Measurements from ENCODE around the gene DNTT.

Gene DNTT

GRCh38 chr10:96304230-96304629 is at the start of gene DNTT:
DNTT (plus strand) TSS chr10:96304434; CDS start chr10:96304498, 64 bp downstream.
- H3K9ac ChIP-seq (ENCODE audit: low read length) = no peak within 1 kb of the TSS
- H3K4me1 ChIP-seq (ENCODE audit: control insufficient read depth, insufficient read depth, low read length) = no peaks in the 10 kb centered on the region
- H3K27me3 ChIP-seq (ENCODE audit: control insufficient read depth, insufficient read depth, low read length) = peaks cover 6% of the 10 kb centered on the region
- no peak within 1 kb of the TSS for H3K4me3 ChIP-seq (ENCODE audit: low read length)
- H3K36me3 ChIP-seq (ENCODE audit: control insufficient read depth, insufficient read depth, low read length) = no peaks in the 10 kb centered on the region
- no peaks in the 10 kb centered on the region for H3K9me3 ChIP-seq (ENCODE audit: control insufficient read depth, low read length)

GRCh38 chr10:96254976-96255375 is 49.3 kb upstream of the DNTT start:
- no peaks in the 10 kb centered on the region for H3K36me3 ChIP-seq (ENCODE audit: control insufficient read depth, insufficient read depth, low read length)
- H3K27me3 ChIP-seq (ENCODE audit: control insufficient read depth, insufficient read depth, low read length) = no peaks in the 10 kb centered on the region
- no peak overlapping the region for H3K9ac ChIP-seq (ENCODE audit: low read length)
- H3K4me3 ChIP-seq (ENCODE audit: low read length) = no peak overlapping the region
- H3K9me3 ChIP-seq (ENCODE audit: control insufficient read depth, low read length) = no peaks in the 10 kb centered on the region
- peaks cover 10% of the 10 kb centered on the region for H3K4me1 ChIP-seq (ENCODE audit: control insufficient read depth, insufficient read depth, low read length)

- H3K4me3 ChIP-seq (ENCODE audit: low read length) = no peak overlapping the region
- H3K9me3 ChIP-seq (ENCODE audit: control insufficient read depth, low read length) = no peaks in the 10 kb centered on the region
- H3K27me3 ChIP-seq (ENCODE audit: control insufficient read depth, insufficient read depth, low read length) = no peaks in the 10 kb centered on the region
- no peaks in the 10 kb centered on the region for H3K36me3 ChIP-seq (ENCODE audit: control insufficient read depth, insufficient read depth, low read length)
- peaks cover 12% of the 10 kb centered on the region for H3K4me1 ChIP-seq (ENCODE audit: control insufficient read depth, insufficient read depth, low read length)
- H3K9ac ChIP-seq (ENCODE audit: low read length) = no peak overlapping the region
Observed at GRCh38 chr10:96255549-96256333, 48.5 kb upstream of the DNTT start.

- H3K36me3 ChIP-seq (ENCODE audit: control insufficient read depth, insufficient read depth, low read length) = no peaks in the 10 kb centered on the region
- no peaks in the 10 kb centered on the region for H3K9me3 ChIP-seq (ENCODE audit: control insufficient read depth, low read length)
- H3K4me3 ChIP-seq (ENCODE audit: low read length) = no peak overlapping the region
- H3K4me1 ChIP-seq (ENCODE audit: control insufficient read depth, insufficient read depth, low read length) = peaks cover 30% of the 10 kb centered on the region
- H3K27me3 ChIP-seq (ENCODE audit: control insufficient read depth, insufficient read depth, low read length) = no peaks in the 10 kb centered on the region
- no peak overlapping the region for H3K9ac ChIP-seq (ENCODE audit: low read length)
Observed at GRCh38 chr10:96257944-96258343, 46.3 kb upstream of the DNTT start.

- Histone ChIP-seq H3K4me1 (ENCODE audit: control insufficient read depth, insufficient read depth, low read length) (peaks cover 42% of the 10 kb centered on the region), H3K9me3 (ENCODE audit: control insufficient read depth, low read length) (no peaks in the 10 kb centered on the region), H3K4me3 (ENCODE audit: low read length) (no peak overlapping the region), H3K36me3 (ENCODE audit: control insufficient read depth, insufficient read depth, low read length) (no peaks in the 10 kb centered on the region), H3K27me3 (ENCODE audit: control insufficient read depth, insufficient read depth, low read length) (no peaks in the 10 kb centered on the region), H3K9ac (ENCODE audit: low read length) (no peak overlapping the region)
Observed at GRCh38 chr10:96259150-96259549, 45.1 kb upstream of the DNTT start.

GRCh38 chr10:96260014-96260413 is 44.2 kb upstream of the DNTT start:
- Histone ChIP-seq H3K4me1 (ENCODE audit: control insufficient read depth, insufficient read depth, low read length) (peaks cover 45% of the 10 kb centered on the region), H3K9ac (ENCODE audit: low read length) (no peak overlapping the region), H3K36me3 (ENCODE audit: control insufficient read depth, insufficient read depth, low read length) (no peaks in the 10 kb centered on the region), H3K4me3 (ENCODE audit: low read length) (no peak overlapping the region), H3K27me3 (ENCODE audit: control insufficient read depth, insufficient read depth, low read length) (no peaks in the 10 kb centered on the region), H3K9me3 (ENCODE audit: control insufficient read depth, low read length) (no peaks in the 10 kb centered on the region)

GRCh38 chr10:96261132-96261531 is 43.1 kb upstream of the DNTT start:
- Histone ChIP-seq H3K4me1 (ENCODE audit: control insufficient read depth, insufficient read depth, low read length) (peaks cover 53% of the 10 kb centered on the region), H3K9ac (ENCODE audit: low read length) (no peak overlapping the region), H3K4me3 (ENCODE audit: low read length) (no peak overlapping the region), H3K9me3 (ENCODE audit: control insufficient read depth, low read length) (no peaks in the 10 kb centered on the region), H3K36me3 (ENCODE audit: control insufficient read depth, insufficient read depth, low read length) (no peaks in the 10 kb centered on the region), H3K27me3 (ENCODE audit: control insufficient read depth, insufficient read depth, low read length) (no peaks in the 10 kb centered on the region)

GRCh38 chr10:96261930-96262329 is 42.3 kb upstream of the DNTT start:
- no peaks in the 10 kb centered on the region for H3K9me3 ChIP-seq (ENCODE audit: control insufficient read depth, low read length)
- no peak overlapping the region for H3K4me3 ChIP-seq (ENCODE audit: low read length)
- H3K9ac ChIP-seq (ENCODE audit: low read length) = no peak overlapping the region
- peaks cover 61% of the 10 kb centered on the region for H3K4me1 ChIP-seq (ENCODE audit: control insufficient read depth, insufficient read depth, low read length)
- H3K36me3 ChIP-seq (ENCODE audit: control insufficient read depth, insufficient read depth, low read length) = no peaks in the 10 kb centered on the region
- H3K27me3 ChIP-seq (ENCODE audit: control insufficient read depth, insufficient read depth, low read length) = no peaks in the 10 kb centered on the region

GRCh38 chr10:96263176-96263575 is 41.1 kb upstream of the DNTT start:
- no peaks in the 10 kb centered on the region for H3K27me3 ChIP-seq (ENCODE audit: control insufficient read depth, insufficient read depth, low read length)
- peak overlapping the region; percentile 41 for H3K9ac ChIP-seq (ENCODE audit: low read length)
- no peak overlapping the region for H3K4me3 ChIP-seq (ENCODE audit: low read length)
- no peaks in the 10 kb centered on the region for H3K9me3 ChIP-seq (ENCODE audit: control insufficient read depth, low read length)
- H3K36me3 ChIP-seq (ENCODE audit: control insufficient read depth, insufficient read depth, low read length) = no peaks in the 10 kb centered on the region
- H3K4me1 ChIP-seq (ENCODE audit: control insufficient read depth, insufficient read depth, low read length) = peaks cover 71% of the 10 kb centered on the region

GRCh38 chr10:96263669-96264068 is 40.6 kb upstream of the DNTT start:
- Histone ChIP-seq H3K4me3 (ENCODE audit: low read length) (no peak overlapping the region), H3K9me3 (ENCODE audit: control insufficient read depth, low read length) (no peaks in the 10 kb centered on the region), H3K36me3 (ENCODE audit: control insufficient read depth, insufficient read depth, low read length) (no peaks in the 10 kb centered on the region), H3K9ac (ENCODE audit: low read length) (peak overlapping the region; percentile 3), H3K27me3 (ENCODE audit: control insufficient read depth, insufficient read depth, low read length) (no peaks in the 10 kb centered on the region), H3K4me1 (ENCODE audit: control insufficient read depth, insufficient read depth, low read length) (peaks cover 75% of the 10 kb centered on the region)

- Histone ChIP-seq H3K36me3 (ENCODE audit: control insufficient read depth, insufficient read depth, low read length) (no peaks in the 10 kb centered on the region), H3K9me3 (ENCODE audit: control insufficient read depth, low read length) (no peaks in the 10 kb centered on the region), H3K4me1 (ENCODE audit: control insufficient read depth, insufficient read depth, low read length) (peaks cover 72% of the 10 kb centered on the region), H3K4me3 (ENCODE audit: low read length) (no peak overlapping the region), H3K27me3 (ENCODE audit: control insufficient read depth, insufficient read depth, low read length) (no peaks in the 10 kb centered on the region), H3K9ac (ENCODE audit: low read length) (no peak overlapping the region)
Observed at GRCh38 chr10:96264938-96265337, 39.3 kb upstream of the DNTT start.

GRCh38 chr10:96266118-96266770 is 38.0 kb upstream of the DNTT start:
- Histone ChIP-seq H3K4me3 (ENCODE audit: low read length) (no peak overlapping the region), H3K9ac (ENCODE audit: low read length) (no peak overlapping the region), H3K36me3 (ENCODE audit: control insufficient read depth, insufficient read depth, low read length) (no peaks in the 10 kb centered on the region), H3K9me3 (ENCODE audit: control insufficient read depth, low read length) (no peaks in the 10 kb centered on the region), H3K27me3 (ENCODE audit: control insufficient read depth, insufficient read depth, low read length) (no peaks in the 10 kb centered on the region), H3K4me1 (ENCODE audit: control insufficient read depth, insufficient read depth, low read length) (peaks cover 58% of the 10 kb centered on the region)
